SU-DHL-6 (cell line): ENCODE measurements around the gene CDHR2.

Experiments used
- H2AFZ ChIP-seq: fragments of 200-600 bp; sonication (generic); 2 replicates; pipeline ENCODE4 v1.6.1; 2014; ENCODE audit warnings: low read depth, mild to moderate bottlenecking, moderate library complexity, mixed read lengths, antibody characterized with exemption, low read length; ENCODE audit not compliant: severe bottlenecking
- H3F3A ChIP-seq: fragments of 200-600 bp; shearing (Covaris generic); 2 replicates; pipeline ENCODE4 v1.6.0; 2016; ENCODE audit warnings: antibody characterized with exemption, mild to moderate bottlenecking; ENCODE audit not compliant: insufficient read depth
- H3K27ac ChIP-seq: fragments of 200-600 bp; sonication (generic); 2 replicates; pipeline ENCODE4 v1.5.1; 2016; ENCODE audit warnings: low read depth, mild to moderate bottlenecking, low read length, moderate library complexity, mixed read lengths
- H3K27me3 ChIP-seq: fragments of 200-600 bp; sonication (generic), shearing (Covaris generic); 2 replicates; pipeline ENCODE4 v1.6.0; 2014; ENCODE audit warnings: mild to moderate bottlenecking, low read length
- H3K36me3 ChIP-seq: fragments of 200-600 bp; sonication (generic); 2 replicates; pipeline ENCODE4 v1.6.1; 2014; ENCODE audit warnings: mild to moderate bottlenecking, low read length, mixed read lengths
- H3K4me2 ChIP-seq: fragments of 300-600, 200-600 bp; shearing (Covaris generic), sonication (generic); 2 replicates; pipeline ENCODE4 v1.6.0; 2014; ENCODE audit warnings: low read length, low read depth, mild to moderate bottlenecking; ENCODE audit not compliant: poor library complexity, severe bottlenecking
- H3K4me3 ChIP-seq: fragments of 200-600 bp; sonication (generic); 2 replicates; pipeline ENCODE4 v1.5.1; 2014; ENCODE audit warnings: antibody characterized with exemption, low read length, mild to moderate bottlenecking, mixed read lengths; ENCODE audit not compliant: insufficient read depth, poor library complexity, severe bottlenecking
- H3K79me2 ChIP-seq: fragments of 200-600 bp; sonication (generic); 2 replicates; pipeline ENCODE4 v1.6.1; 2014; ENCODE audit warnings: mild to moderate bottlenecking, low read length, moderate library complexity; ENCODE audit not compliant: insufficient read depth
- H3K9ac ChIP-seq: fragments of 200-600 bp; sonication (generic); 2 replicates; pipeline ENCODE4 v1.7.0; 2014; ENCODE audit warnings: mild to moderate bottlenecking, low read length
- H3K9me2 ChIP-seq: fragments of 200-600 bp; sonication (generic); replicated peaks from 2 replicates; pipeline ENCODE4 v1.6.1; 2014; ENCODE audit warnings: low read length; ENCODE audit not compliant: insufficient read depth
- H3K9me3 ChIP-seq: fragments of 200-600 bp; sonication (generic); 2 replicates; pipeline ENCODE4 v1.6.1; 2014; ENCODE audit warnings: low read length, mixed read lengths; ENCODE audit not compliant: insufficient read depth
- H4K20me1 ChIP-seq: fragments of 200-600 bp; sonication (generic); 2 replicates; pipeline ENCODE4 v1.6.1; 2014; ENCODE audit warnings: low read depth, mild to moderate bottlenecking, antibody characterized with exemption, low read length, moderate library complexity, mixed read lengths
- EZH2phosphoT487 ChIP-seq: fragments of 200-600 bp; sonication (generic), shearing (Covaris generic); conservative IDR thresholded peaks from 2 replicates; pipeline ENCODE4 v1.6.1; 2018; ENCODE audit warnings: mild to moderate bottlenecking, antibody characterized with exemption, low read length, moderate library complexity, mixed read lengths
- TF ChIP-seq, protein P1 (sequence below): fragments of 200-600 bp; sonication (generic); IDR thresholded peaks from one replicate; pipeline ENCODE4 v1.5.1; 2017; ENCODE audit warnings: antibody characterized with exemption, mild to moderate bottlenecking, low read length, moderate library complexity; ENCODE audit not compliant: insufficient read depth, poor library complexity, severe bottlenecking

The CDHR2 gene

DNA sequence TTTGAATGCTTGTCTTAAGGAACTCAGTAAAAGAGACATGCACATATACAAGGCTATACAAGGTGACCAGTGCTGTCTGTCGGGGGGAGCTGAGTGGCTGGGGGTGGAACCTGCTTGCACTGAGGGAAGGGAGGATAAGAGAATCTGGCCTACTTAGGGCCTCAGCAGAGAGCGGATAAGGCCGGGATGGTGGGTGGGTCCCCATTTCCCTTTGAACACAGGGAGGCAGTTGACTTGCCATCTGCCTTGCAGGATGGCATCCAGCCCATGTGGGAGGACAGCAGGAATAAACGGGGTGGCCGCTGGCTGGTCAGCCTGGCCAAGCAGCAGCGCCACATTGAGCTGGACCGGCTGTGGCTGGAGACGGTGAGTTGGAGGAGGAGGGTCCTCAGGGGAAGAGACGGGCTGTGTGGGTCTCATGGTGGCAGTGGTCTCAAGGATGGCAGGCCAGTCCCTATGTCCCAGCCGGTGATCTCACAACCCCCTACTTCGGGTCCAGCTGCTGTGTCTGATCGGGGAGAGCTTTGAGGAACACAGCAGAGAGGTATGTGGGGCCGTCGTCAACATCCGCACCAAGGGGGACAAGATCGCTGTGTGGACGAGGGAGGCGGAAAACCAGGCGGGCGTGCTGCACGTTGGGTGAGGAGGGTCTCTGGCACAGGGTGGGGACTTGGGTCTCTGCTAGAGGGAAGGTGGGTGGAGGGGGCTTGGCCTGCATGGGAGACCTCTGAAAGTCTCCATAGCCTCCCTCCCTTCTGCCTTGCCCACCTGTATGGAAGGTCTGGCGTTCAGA, 95.9 kb downstream of the CDHR2 start:
- Histone ChIP-seq H3K9me2 (no peaks in the 10 kb centered on the region), H3K27me3 (no peaks in the 10 kb centered on the region), H2AFZ (no peak overlapping the region), H4K20me1 (no peaks in the 10 kb centered on the region), H3K9me3 (no peaks in the 10 kb centered on the region), H3K9ac (no peak overlapping the region), H3F3A (0 out of 2 replicates have a peak, but pooled peaks cover 4% of the 10 kb centered on the region), H3K36me3 (no peaks in the 10 kb centered on the region), H3K79me2 (no peaks in the 10 kb centered on the region), H3K27ac (no peak overlapping the region), H3K4me3 (no peak overlapping the region), H3K4me2 (no peak overlapping the region)
- TF ChIP-seq, protein P1, sequence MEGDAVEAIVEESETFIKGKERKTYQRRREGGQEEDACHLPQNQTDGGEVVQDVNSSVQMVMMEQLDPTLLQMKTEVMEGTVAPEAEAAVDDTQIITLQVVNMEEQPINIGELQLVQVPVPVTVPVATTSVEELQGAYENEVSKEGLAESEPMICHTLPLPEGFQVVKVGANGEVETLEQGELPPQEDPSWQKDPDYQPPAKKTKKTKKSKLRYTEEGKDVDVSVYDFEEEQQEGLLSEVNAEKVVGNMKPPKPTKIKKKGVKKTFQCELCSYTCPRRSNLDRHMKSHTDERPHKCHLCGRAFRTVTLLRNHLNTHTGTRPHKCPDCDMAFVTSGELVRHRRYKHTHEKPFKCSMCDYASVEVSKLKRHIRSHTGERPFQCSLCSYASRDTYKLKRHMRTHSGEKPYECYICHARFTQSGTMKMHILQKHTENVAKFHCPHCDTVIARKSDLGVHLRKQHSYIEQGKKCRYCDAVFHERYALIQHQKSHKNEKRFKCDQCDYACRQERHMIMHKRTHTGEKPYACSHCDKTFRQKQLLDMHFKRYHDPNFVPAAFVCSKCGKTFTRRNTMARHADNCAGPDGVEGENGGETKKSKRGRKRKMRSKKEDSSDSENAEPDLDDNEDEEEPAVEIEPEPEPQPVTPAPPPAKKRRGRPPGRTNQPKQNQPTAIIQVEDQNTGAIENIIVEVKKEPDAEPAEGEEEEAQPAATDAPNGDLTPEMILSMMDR: no peak
- TF ChIP-seq EZH2phosphoT487: no peak
